ENCODE measurements around the gene TBC1D3B. TPM values are rescaled to one million over a fixed set of nuclear protein-coding genes. Genes with fewer than 3 reads are reported as not detected.
"Not testable (repeated sequence)": the region's sequence is repeated elsewhere in the genome, so short reads cannot be mapped to it uniquely, and the experiment has no call there.

The TBC1D3B gene
- total and polyA plus RNA-seq, 2 donors (not counting 3 experiments of a cell fraction or from before 2014, with no cell fraction given): 0.81 to 3.3 TPM

- no peaks in the 10 kb centered on the region for H3K9me1 ChIP-seq (replicated peaks; ENCODE audit: control insufficient read depth, extremely low read depth, insufficient read depth, low read length)
- TF ChIP-seq GATA2 (IDR thresholded peaks at IDR 0.05; ENCODE audit: insufficient read depth, insufficient read length, low read depth, low read length): no peak
- TF ChIP-seq MYC (IDR thresholded peaks at IDR 0.05; ENCODE audit: low read depth, low read length): no peak
- TF ChIP-seq CTCF (IDR thresholded peaks at IDR 0.05; ENCODE audit: extremely low read depth in 1 of 2, insufficient read depth in 1 of 2, low read depth in 1 of 2, low read length in 2 of 2): no peak
- no peak for TF ChIP-seq FOS (IDR thresholded peaks at IDR 0.05; ENCODE audit: borderline replicate concordance, insufficient read depth, low read length)
- no peak for TF ChIP-seq POLR2A (IDR thresholded peaks at IDR 0.05; ENCODE audit: low read depth, low read length)
- no peak for TF ChIP-seq EZH2 (IDR thresholded peaks at IDR 0.05; ENCODE audit: borderline replicate concordance, low read depth, low read length, severe bottlenecking)
- TF ChIP-seq MAX (IDR thresholded peaks at IDR 0.05; ENCODE audit: insufficient read depth, insufficient read length): no peak
- no peak for TF ChIP-seq JUN (IDR thresholded peaks at IDR 0.05; ENCODE audit: borderline replicate concordance, insufficient read depth, insufficient read length, low read depth)
- TF ChIP-seq POLR2AphosphoS5 (IDR thresholded peaks at IDR 0.05; ENCODE audit: insufficient read depth, low read depth, low read length): no peak
- H3K4me1 ChIP-seq (ENCODE audit: control insufficient read depth, extremely low read depth, insufficient read depth, low read length): no peaks in the 10 kb centered on the region
- H3K79me2 ChIP-seq (ENCODE audit: control insufficient read depth, insufficient read depth, low read length): no peaks in the 10 kb centered on the region
- FAIRE-seq (no peak), DNase-seq (ENCODE audit: low read depth, low spot score) (no peak)
- no peaks in the 10 kb centered on the region for H4K20me1 ChIP-seq (replicated peaks; ENCODE audit: control insufficient read depth, extremely low read depth, insufficient read depth, low read length)
- H2AFZ ChIP-seq (ENCODE audit: low read depth, low read length): no peak overlapping the region
- POLR2A ChIA-PET: no interaction called here
- CTCF ChIA-PET: interaction anchor here (1.0 kb wide), 1 partner anchor 51 kb away, joined by 3 read pairs; no protein-coding TSS in a partner anchor
- H3K27me3 ChIP-seq (ENCODE audit: control insufficient read depth in 2 of 2, insufficient read depth in 2 of 2, low read length in 2 of 2): no peaks in the 10 kb centered on the region
- H3K4me2 ChIP-seq (ENCODE audit: insufficient read depth, low read length): no peak overlapping the region
- no peaks in the 10 kb centered on the region for H3K9me3 ChIP-seq (replicated peaks; ENCODE audit: control insufficient read depth, insufficient read depth, low read length)
- intact Hi-C loops (cut with micrococcal nuclease) (no loop called here), dilution Hi-C loops (cut with MboI; ENCODE audit: extremely low pct_ligation_motif_present, low sequenced_read_pairs) (no loop called here)
- no peak overlapping the region for H3K4me3 ChIP-seq (replicated peaks in 1 of 3; ENCODE audit: insufficient read depth in 1 of 3, low read depth in 1 of 3, low read length in 3 of 3)
- H3K9ac ChIP-seq (replicated peaks; ENCODE audit: extremely low read depth, insufficient read depth, low read length): no peak overlapping the region
- H3K27ac ChIP-seq (ENCODE audit: insufficient read depth, low read depth, low read length): no peak overlapping the region
- H3K36me3 ChIP-seq (ENCODE audit: control insufficient read depth in 2 of 2, extremely low read depth in 1 of 2, insufficient read depth in 2 of 2, low read length in 2 of 2): no peaks in the 10 kb centered on the region
- no TSS peak for BruUV-seq (replicated peaks)
These were observed 53.0 kb downstream of the TBC1D3B start for GRCh38 chr17:36123431-36123830.

GRCh38 chr17:36121099-36121498 lies 55.3 kb downstream of the TBC1D3B start:
- H3K27ac ChIP-seq (ENCODE audit: insufficient read depth, low read depth, low read length); BruUV-seq (replicated peaks); H3K4me1 ChIP-seq (ENCODE audit: control insufficient read depth, extremely low read depth, insufficient read depth, low read length); H3K9ac ChIP-seq (replicated peaks; ENCODE audit: extremely low read depth, insufficient read depth, low read length); POLR2A ChIA-PET; H3K36me3 ChIP-seq (ENCODE audit: control insufficient read depth in 2 of 2, extremely low read depth in 1 of 2, insufficient read depth in 2 of 2, low read length in 2 of 2); FAIRE-seq; H4K20me1 ChIP-seq (replicated peaks; ENCODE audit: control insufficient read depth, extremely low read depth, insufficient read depth, low read length); H3K9me3 ChIP-seq (replicated peaks; ENCODE audit: control insufficient read depth, insufficient read depth, low read length); H3K4me2 ChIP-seq (ENCODE audit: insufficient read depth, low read length); H3K9me1 ChIP-seq (replicated peaks; ENCODE audit: control insufficient read depth, extremely low read depth, insufficient read depth, low read length); H3K4me3 ChIP-seq (replicated peaks in 1 of 3; ENCODE audit: insufficient read depth in 1 of 3, low read depth in 1 of 3, low read length in 3 of 3); H2AFZ ChIP-seq (ENCODE audit: low read depth, low read length); H3K79me2 ChIP-seq (ENCODE audit: control insufficient read depth, insufficient read depth, low read length); intact Hi-C loops (cut with micrococcal nuclease); CTCF ChIA-PET; DNase-seq (ENCODE audit: low read depth, low spot score); H3K27me3 ChIP-seq (ENCODE audit: control insufficient read depth in 2 of 2, insufficient read depth in 2 of 2, low read length in 2 of 2); dilution Hi-C loops (cut with MboI; ENCODE audit: extremely low pct_ligation_motif_present, low sequenced_read_pairs): not testable (repeated sequence)

Measured in endothelial cell of umbilical vein (primary cell).